SK-N-SH (cell line): Measurements from ENCODE around the gene GLTPD2. TPM values are rescaled to one million over a fixed set of nuclear protein-coding genes. Genes with fewer than 3 reads are reported as not detected.

ENCODE experiments used
- CTCF ChIA-PET: fragments of 300-600, 350-600 bp; formaldehyde crosslinking; extraction: SDS; loops from one replicate; lab custom pipeline; 2021; lab: Yijun Ruan, JAX
- POLR2A ChIA-PET: fragments of 350-600 bp; sonication (Branson Sonifier 250); formaldehyde crosslinking; extraction: SDS; loops from one replicate; lab custom pipeline; 2020; ENCODE audit warnings: antibody characterized with exemption, inconsistent platforms; lab: Yijun Ruan, JAX
- DNase-seq: peaks from one replicate; pipeline ENCODE4 v3.0.0; 2012
- H2AFZ ChIP-seq: fragments of 200-600 bp; sonication (generic); 2 replicates; pipeline ENCODE4 v1.8.1; 2016; ENCODE audit warnings: antibody characterized with exemption, mild to moderate bottlenecking, low read depth
- H3F3A ChIP-seq: fragments of 200-600 bp; sonication (generic); replicated peaks from 2 replicates; pipeline ENCODE3; 2016; ENCODE audit warnings: antibody characterized with exemption, mild to moderate bottlenecking; ENCODE audit not compliant: insufficient read depth
- H3K27ac ChIP-seq, 2 experiments: fragments of 200-500 bp in 1 of 2; fragments of 200-600 bp in 1 of 2; sonication (Bioruptor generic) in 1 of 2; sonication (generic), shearing (Covaris generic) in 1 of 2; 2 replicates each; pipeline versions ENCODE4 v1.5.1 to v1.6.1; 2014 to 2016; ENCODE audit warnings: low read depth in 2 of 2, inconsistent platforms in 1 of 2, low read length in 1 of 2, mild to moderate bottlenecking in 1 of 2, mixed read lengths in 1 of 2
- H3K27me3 ChIP-seq: fragments of 200-600 bp; sonication (generic), shearing (Covaris generic); 2 replicates; pipeline ENCODE4 v1.6.1; 2016; ENCODE audit warnings: mixed run types; ENCODE audit not compliant: insufficient read depth
- H3K36me3 ChIP-seq, 2 experiments: fragments of 200-500 bp in 1 of 2; fragments of 200-600 bp in 1 of 2; sonication (Bioruptor generic) in 1 of 2; sonication (generic) in 1 of 2; replicated peaks in 1 of 2; 2 replicates each; pipeline versions ENCODE3 to v1.5.1; 2014 to 2016; ENCODE audit warnings: low read length in 1 of 2, mild to moderate bottlenecking in 1 of 2; ENCODE audit not compliant: insufficient read depth in 2 of 2, control insufficient read depth in 1 of 2
- H3K4me1 ChIP-seq, 2 experiments: fragments of 200-500 bp in 1 of 2; fragments of 200-600 bp in 1 of 2; sonication (Bioruptor generic) in 1 of 2; sonication (generic), shearing (Covaris generic) in 1 of 2; 2 replicates each; pipeline versions ENCODE4 v1.5.1 to v1.6.1; 2014 to 2016; ENCODE audit warnings: low read depth in 1 of 2, low read length in 1 of 2, mixed run types in 1 of 2; ENCODE audit not compliant: insufficient read depth in 2 of 2, control insufficient read depth in 1 of 2
- H3K4me2 ChIP-seq: fragments of 200-600 bp; sonication (generic), shearing (Covaris generic); 2 replicates; pipeline ENCODE4 v1.6.1; 2017; ENCODE audit warnings: mixed run types
- H3K4me3 ChIP-seq, 2 experiments: fragments of 200-500 bp in 1 of 2; fragments of 200-600 bp in 1 of 2; sonication (Bioruptor generic) in 1 of 2; sonication (generic), shearing (Covaris generic) in 1 of 2; 2 replicates each; pipeline versions ENCODE4 v1.5.1 to v1.8.1; 2014 to 2016; ENCODE audit warnings: low read depth in 2 of 2, inconsistent platforms in 1 of 2, low read length in 1 of 2, mild to moderate bottlenecking in 1 of 2, mixed read lengths in 1 of 2, moderate library complexity in 1 of 2
- H3K79me2 ChIP-seq: fragments of 200-600 bp; sonication (generic); 2 replicates; pipeline ENCODE4 v1.8.1; 2017; ENCODE audit warnings: mild to moderate bottlenecking; ENCODE audit not compliant: insufficient read depth
- H3K9ac ChIP-seq: fragments of 200-600 bp; sonication (generic); 2 replicates; pipeline ENCODE4 v1.6.1; 2017; ENCODE audit warnings: mixed run types
- H3K9me2 ChIP-seq: fragments of 200-600 bp; sonication (generic); 2 replicates; pipeline ENCODE4 v1.6.1; 2017; ENCODE audit warnings: mixed run types
- H3K9me3 ChIP-seq: fragments of 200-600 bp; sonication (generic); 2 replicates; pipeline ENCODE4 v1.6.1; 2017; ENCODE audit warnings: mixed run types, mild to moderate bottlenecking, moderate library complexity
- H4K20me1 ChIP-seq: fragments of 200-600 bp; sonication (generic); 2 replicates; pipeline ENCODE4 v1.6.1; 2017; ENCODE audit warnings: mild to moderate bottlenecking, mixed run types; ENCODE audit not compliant: insufficient read depth
- ELF1 ChIP-seq: IDR thresholded peaks from 2 replicates; pipeline ENCODE4 v1.4.0; 2012
- EP300 ChIP-seq, 2 experiments: IDR thresholded peaks; 2 replicates each; pipeline versions ENCODE4 v1.4.0 to v1.6.1; 2012; ENCODE audit warnings: borderline replicate concordance in 1 of 2, low read depth in 1 of 2, low read length in 1 of 2
- GATA2 ChIP-seq: sonication (generic); formaldehyde crosslinking; IDR thresholded peaks from 2 replicates; pipeline ENCODE4 v1.5.0; 2020; ENCODE audit warnings: mild to moderate bottlenecking, missing genetic modification reagents
- JUND ChIP-seq: IDR thresholded peaks from 2 replicates; pipeline ENCODE4 v1.4.0; 2012
- MAX ChIP-seq: IDR thresholded peaks from 2 replicates; pipeline ENCODE4 v1.4.0; 2012; ENCODE audit warnings: low read depth
- MEF2A ChIP-seq: IDR thresholded peaks from 2 replicates; pipeline ENCODE4 v1.4.0; 2012; ENCODE audit warnings: low read depth, borderline replicate concordance
- NFIC ChIP-seq: IDR thresholded peaks from 2 replicates; pipeline ENCODE4 v1.4.0; 2012; ENCODE audit warnings: borderline replicate concordance
- NRF1 ChIP-seq: IDR thresholded peaks from 2 replicates; pipeline ENCODE4 v1.6.1; 2012; ENCODE audit warnings: low read depth, mild to moderate bottlenecking, low read length
- RAD21 ChIP-seq: IDR thresholded peaks from 2 replicates; pipeline ENCODE4 v1.6.1; 2012; ENCODE audit warnings: mild to moderate bottlenecking, low read length
- RCOR1 ChIP-seq: fragments of 150-350 bp; IDR thresholded peaks from 2 replicates; pipeline ENCODE4 v1.6.1; 2017; ENCODE audit warnings: antibody characterized with exemption, low read length
- REST ChIP-seq: IDR thresholded peaks from 2 replicates; pipeline ENCODE4 v1.6.1; 2012; ENCODE audit warnings: mild to moderate bottlenecking, low read depth, low read length, moderate library complexity
- SIN3A ChIP-seq: IDR thresholded peaks from 2 replicates; pipeline ENCODE4 v1.6.1; 2012; ENCODE audit warnings: low read depth, mild to moderate bottlenecking, low read length, moderate library complexity, borderline replicate concordance
- USF1 ChIP-seq: IDR thresholded peaks from 2 replicates; pipeline ENCODE4 v1.4.0; 2012; ENCODE audit warnings: low read depth, borderline replicate concordance
- USF2 ChIP-seq: fragments of 150-350 bp; IDR thresholded peaks from 2 replicates; pipeline ENCODE4 v1.6.1; 2017; ENCODE audit warnings: antibody characterized with exemption, low read length, low read depth, borderline replicate concordance
- WGBS: methylation state at CpG from one replicate; pipeline ENCODE4 v1.1.6; 2017; ENCODE audit warnings: low lambda C conversion rate; 5-methylcytosine and 5-hydroxymethylcytosine counted together
- polyA plus RNA-seq, 3 experiments: library from polyadenylated mRNA; depleted of rRNA; stranded (reverse); fragments of >200 nt; gene quantifications; 2 replicates each; pipeline ENCODE4 v1.2.3, GENCODE V29; 2012

Gene GLTPD2
- polyA plus RNA-seq, 1 of the 3 experiments (the other 2 are of a cell fraction), result not detected

- TF ChIP-seq REST (no peak), USF2 (no peak), MAX (no peak), JUND (no peak), MEF2A (no peak)
- TF ChIP-seq, all 33 proteins: peak for 0
Observed at GRCh38 chr17:4818276-4818675, 29.5 kb downstream of the GLTPD2 start (continued).

- no peaks in the 10 kb centered on the region for H4K20me1 ChIP-seq
- no peak overlapping the region for H3K4me3 ChIP-seq
- ChIA-PET POLR2A (interaction anchor here (1.2 kb wide), 1 partner anchor 16 kb away, joined by 4 read pairs; the partner anchor contains the start of gene PLD2), CTCF (no interaction called here)
- H3F3A ChIP-seq, result no peaks in the 10 kb centered on the region
- TF ChIP-seq NFIC, result no peak
- no peak for TF ChIP-seq USF1
- no peak for TF ChIP-seq ELF1
- no peak for TF ChIP-seq RCOR1
- no peak for TF ChIP-seq EP300 (IDR thresholded peaks at IDR 0.05; ENCODE audit: borderline replicate concordance in 1 of 2, low read depth in 1 of 2, low read length in 1 of 2)
- TF ChIP-seq NRF1, result no peak
- TF ChIP-seq SIN3A, result no peak
- TF ChIP-seq RAD21, result no peak
- no peak for TF ChIP-seq GATA2 (CRISPR knock-in tag)
- TF ChIP-seq USF2, result no peak
- no peak overlapping the region for H2AFZ ChIP-seq
- no peak overlapping the region for H3K27ac ChIP-seq
- no peaks in the 10 kb centered on the region for H3K4me1 ChIP-seq
- H3K36me3 ChIP-seq, result peaks cover 0 to 4% of the 10 kb centered on the region in 2 experiments
- H3K4me2 ChIP-seq, result no peak overlapping the region
- no peaks in the 10 kb centered on the region for H3K79me2 ChIP-seq
- no peaks in the 10 kb centered on the region for H3K9me3 ChIP-seq
- H3K27me3 ChIP-seq, result no peaks in the 10 kb centered on the region
- WGBS, result 100% methylated on average over 1 of the region's 3 CpGs
- H3K9ac ChIP-seq, result no peak overlapping the region
- no peak for DNase-seq
- H3K9me2 ChIP-seq, result no peaks in the 10 kb centered on the region
Observed at GRCh38 chr17:4822835-4823234, 34.1 kb downstream of the GLTPD2 start.
